Stomach (tissue), 9 donors: ENCODE measurements around the gene RBFOX1. TPM values are rescaled to one million over a fixed set of nuclear protein-coding genes. Genes with fewer than 3 reads are reported as not detected.
A peak's percentile ranks its signal among the peaks of the same experiment; 100 is the strongest.

Experiments used
- DNase-seq, 2 donors: peaks; one replicate each; pipeline versions ENCODE4 v3.0.0 to v3.0.0-alpha.2; 2013 to 2019
- H3K27ac ChIP-seq, 5 donors: fragments of 200-600 bp in 4 of 5; sonication (generic) in 4 of 5; one replicate each; pipeline ENCODE4 v1.5.1; 2013 to 2019; ENCODE audit warnings: mild to moderate bottlenecking in 1 of 5, moderate library complexity in 1 of 5
- H3K27me3 ChIP-seq, 3 donors: fragments of 200-600 bp; sonication (generic); one replicate each; pipeline ENCODE4 v1.5.1; 2017 to 2019; ENCODE audit warnings: mixed run types in 1 of 3
- H3K36me3 ChIP-seq, 4 donors: fragments of 200-600 bp; sonication (generic); 1 replicate in 3 of 4; 2 replicates in 1 of 4; pipeline ENCODE4 v1.5.1; 2016 to 2019
- H3K4me1 ChIP-seq, 4 donors: fragments of 200-600 bp; sonication (generic); one replicate each; pipeline ENCODE4 v1.5.1; 2016 to 2019
- H3K4me3 ChIP-seq, 4 donors: fragments of 200-600 bp; sonication (generic) in 3 of 4; one replicate each; pipeline ENCODE4 v1.5.1; 2016 to 2019; ENCODE audit warnings: mild to moderate bottlenecking in 1 of 4
- H3K9me3 ChIP-seq, 4 donors: fragments of 200-600 bp; sonication (generic); one replicate each; pipeline ENCODE4 v1.5.1; 2016 to 2019
- CTCF ChIP-seq, 7 experiments: fragments of 450-650 bp in 4 of 7; fragments of 200-600 bp in 3 of 7; sonication (generic) in 3 of 7; IDR thresholded peaks; one replicate each; pipeline ENCODE4 v1.5.1; 2016 to 2019; ENCODE audit warnings: antibody characterized with exemption in 7 of 7, control low read depth in 2 of 7, mild to moderate bottlenecking in 1 of 7
- EP300 ChIP-seq: sonication (generic); formaldehyde crosslinking; IDR thresholded peaks from one replicate; pipeline ENCODE4 v1.6.1; 2017; ENCODE audit warnings: antibody characterized with exemption
- POLR2A ChIP-seq, 4 donors: fragments of 450-650 bp; IDR thresholded peaks; one replicate each; pipeline ENCODE4 v1.6.1; 2016; ENCODE audit warnings: antibody characterized with exemption in 4 of 4, control low read depth in 2 of 4, mild to moderate bottlenecking in 1 of 4, moderate library complexity in 1 of 4
- POLR2AphosphoS5 ChIP-seq, 3 donors: sonication (generic); formaldehyde crosslinking; IDR thresholded peaks; one replicate each; pipeline ENCODE4 v1.6.1; 2016; ENCODE audit warnings: antibody characterized with exemption in 3 of 3
- WGBS, 5 donors: extraction: QIAGEN DNeasy Blood & Tissue Kit in 3 of 5; methylation state at CpG; one replicate each; pipeline versions ENCODE4 v1.1.5 to v1.1.7; 2013 to 2018; 5-methylcytosine and 5-hydroxymethylcytosine counted together
- intact Hi-C: fragments of 100-400 bp; cut with DNase I; formaldehyde crosslinking; loops from one replicate; pipeline ENCODE4 v1.15.1; 2023; ENCODE audit warnings: low total_unique reads
- polyA plus RNA-seq, 3 donors: library from polyadenylated mRNA; stranded (reverse); fragments of 200-250 nt; gene quantifications; one replicate each; pipeline ENCODE4 v1.2.3, GENCODE V29; 2013
- total RNA-seq, 5 donors: library from RNA; depleted of rRNA; stranded (reverse); fragments of >200 nt; gene quantifications; one replicate each; pipeline versions ENCODE4 v1.1.0 to v1.2.3, GENCODE V29; 2014 to 2016
- donor health status: healthy with polysubstance abuse.
- donor health status: Bipolar disorder and iron deficiency.
- donor health status: healthy.

The RBFOX1 gene
- total and polyA plus RNA-seq, 8 donors, result 0.03 to 20.9 (median 0.35) TPM; not detected in 4

- DNase-seq, result peak in 1 of 2 donors; percentile 7
- Histone ChIP-seq H3K27me3 (no peaks in the 10 kb centered on the region), H3K36me3 (no peaks in the 10 kb centered on the region), H3K4me3 (no peak overlapping the region), H3K4me1 (no peaks in the 10 kb centered on the region), H3K27ac (no peak overlapping the region), H3K9me3 (peaks cover 0 to 5% (median 0%) of the 10 kb centered on the region in 4 donors)
- intact Hi-C loops, result no loop called here
- no peak for TF ChIP-seq CTCF (IDR thresholded peaks at IDR 0.05)
- TF ChIP-seq EP300, result no peak
- TF ChIP-seq POLR2A (IDR thresholded peaks at IDR 0.05), result no peak
- no peak for TF ChIP-seq POLR2AphosphoS5 (IDR thresholded peaks at IDR 0.05)
- WGBS, 5 donors, result 41 to 76% (median 65%) methylated on average over 4 of the region's 4 CpGs
Measured at GRCh38 chr16:7650431-7650830, 317.8 kb downstream of the RBFOX1 start.

GRCh38 chr16:7651803-7652570, 319.3 kb downstream of the RBFOX1 start:
- Histone ChIP-seq H3K27me3 (no peaks in the 10 kb centered on the region), H3K36me3 (no peaks in the 10 kb centered on the region), H3K4me3 (no peak overlapping the region), H3K4me1 (no peaks in the 10 kb centered on the region), H3K9me3 (peaks cover 0 to 5% (median 0%) of the 10 kb centered on the region in 4 donors), H3K27ac (no peak overlapping the region)
- no peak for DNase-seq
- intact Hi-C loops, result no loop called here
- TF ChIP-seq EP300 (no peak), CTCF (IDR thresholded peaks at IDR 0.05) (no peak), POLR2AphosphoS5 (IDR thresholded peaks at IDR 0.05) (no peak), POLR2A (IDR thresholded peaks at IDR 0.05) (no peak)
- WGBS, 5 donors, result 81 to 89% (median 86%) methylated on average over 9 of the region's 9 CpGs

- intact Hi-C loops, result no loop called here
- Histone ChIP-seq H3K9me3 (peaks cover 0 to 5% (median 0%) of the 10 kb centered on the region in 4 donors), H3K27ac (no peak overlapping the region), H3K4me3 (no peak overlapping the region), H3K4me1 (no peaks in the 10 kb centered on the region), H3K27me3 (no peaks in the 10 kb centered on the region), H3K36me3 (no peaks in the 10 kb centered on the region)
- DNase-seq, result no peak
- 80 to 90% (median 87%) methylated on average over 30 to 32 of the region's 32 CpGs for WGBS, 5 donors
- TF ChIP-seq POLR2AphosphoS5 (IDR thresholded peaks at IDR 0.05) (no peak), EP300 (no peak)
Measured at GRCh38 chr16:7653746-7654461, 321.3 kb downstream of the RBFOX1 start.

- Histone ChIP-seq H3K9me3 (no peaks in the 10 kb centered on the region), H3K36me3 (no peaks in the 10 kb centered on the region), H3K4me1 (no peaks in the 10 kb centered on the region), H3K4me3 (no peak overlapping the region), H3K27ac (no peak overlapping the region), H3K27me3 (no peaks in the 10 kb centered on the region)
- intact Hi-C loops, result no loop called here
- 81 to 92% (median 90%) methylated on average over 4 of the region's 4 CpGs for WGBS, 5 donors
- TF ChIP-seq EP300 (no peak), CTCF (IDR thresholded peaks at IDR 0.05) (no peak), POLR2AphosphoS5 (IDR thresholded peaks at IDR 0.05) (no peak), POLR2A (IDR thresholded peaks at IDR 0.05) (no peak)
- no peak for DNase-seq
Measured at GRCh38 chr16:7675628-7676027, 343.0 kb downstream of the RBFOX1 start.
